HUES6 (cell line): ENCODE results near the gene EPS15.
"Not testable (repeated sequence)": the region's sequence is repeated elsewhere in the genome, so short reads cannot be mapped to it uniquely, and the experiment has no call there.

Experiments
- H3K27ac ChIP-seq: 2 replicates; pipeline ENCODE4 v1.7.0; 2013; ENCODE audit warnings: low read depth, mild to moderate bottlenecking, low read length, inconsistent platforms
- H3K27me3 ChIP-seq: 2 replicates; pipeline ENCODE4 v1.6.1; 2013; ENCODE audit warnings: low read length; ENCODE audit not compliant: control insufficient read depth, insufficient read depth
- H3K36me3 ChIP-seq: 2 replicates; pipeline ENCODE4 v1.6.1; 2013; ENCODE audit warnings: low read length; ENCODE audit not compliant: control insufficient read depth, insufficient read depth
- H3K4me1 ChIP-seq: 2 replicates; pipeline ENCODE4 v1.6.1; 2013; ENCODE audit warnings: low read length; ENCODE audit not compliant: control insufficient read depth, insufficient read depth
- H3K4me3 ChIP-seq: 2 replicates; pipeline ENCODE4 v1.5.1; 2013; ENCODE audit warnings: low read depth, low read length
- H3K9ac ChIP-seq: one replicate; pipeline ENCODE4 v1.6.1; 2013; ENCODE audit warnings: mild to moderate bottlenecking, low read length
- H3K9me3 ChIP-seq: 2 replicates; pipeline ENCODE4 v1.6.1; 2013; ENCODE audit warnings: low read depth, low read length; ENCODE audit not compliant: control insufficient read depth, insufficient read depth

EPS15 gene

DNA sequence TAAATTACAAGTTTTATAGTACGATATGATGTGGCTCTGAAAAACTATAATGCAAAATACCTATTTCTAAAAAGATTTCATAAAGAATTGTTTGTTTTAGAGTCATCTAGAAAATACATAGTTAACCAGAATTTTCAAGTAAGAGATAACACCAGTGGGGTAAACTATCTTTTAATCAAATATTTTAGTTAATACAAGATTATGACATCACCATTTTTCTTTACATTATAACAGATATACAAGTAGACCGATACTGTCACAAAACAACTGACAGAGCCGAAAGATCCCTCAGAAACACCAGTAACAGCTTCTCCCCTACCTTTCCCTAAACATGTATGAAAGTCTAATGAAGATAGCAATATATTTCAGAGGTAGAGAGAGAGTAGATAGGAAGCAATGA, 54.2 kb downstream of the EPS15 start:
- H3K4me3 ChIP-seq = no peak overlapping the region
- H3K9ac ChIP-seq = no peak overlapping the region
- peaks cover 14% of the 10 kb centered on the region for H3K36me3 ChIP-seq
- no peaks in the 10 kb centered on the region for H3K27me3 ChIP-seq
- no peaks in the 10 kb centered on the region for H3K9me3 ChIP-seq
- no peaks in the 10 kb centered on the region for H3K4me1 ChIP-seq
- H3K27ac ChIP-seq = no peak overlapping the region

DNA sequence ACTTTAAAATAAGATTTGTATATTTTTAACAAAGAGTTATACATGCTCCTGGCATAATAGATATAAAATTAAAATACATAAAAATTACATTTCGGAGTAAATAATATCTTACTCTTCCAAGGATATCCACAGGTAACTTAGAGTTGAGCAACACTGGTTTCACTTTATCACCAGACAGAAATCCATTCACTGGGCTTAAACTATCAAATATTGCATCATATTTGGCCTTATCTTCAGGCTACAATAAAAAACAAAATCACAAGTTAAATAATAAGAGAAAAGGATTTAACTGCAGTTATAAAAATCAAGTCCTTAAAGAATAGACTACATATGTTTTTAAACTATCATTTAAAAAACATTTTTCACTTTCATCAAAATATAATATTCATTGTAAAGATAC, 55.5 kb downstream of the EPS15 start:
- no peaks in the 10 kb centered on the region for H3K27me3 ChIP-seq
- H3K4me3 ChIP-seq = no peak overlapping the region
- no peak overlapping the region for H3K27ac ChIP-seq
- H3K36me3 ChIP-seq = peaks cover 13% of the 10 kb centered on the region
- no peaks in the 10 kb centered on the region for H3K9me3 ChIP-seq
- H3K9ac ChIP-seq = no peak overlapping the region
- no peaks in the 10 kb centered on the region for H3K4me1 ChIP-seq

DNA sequence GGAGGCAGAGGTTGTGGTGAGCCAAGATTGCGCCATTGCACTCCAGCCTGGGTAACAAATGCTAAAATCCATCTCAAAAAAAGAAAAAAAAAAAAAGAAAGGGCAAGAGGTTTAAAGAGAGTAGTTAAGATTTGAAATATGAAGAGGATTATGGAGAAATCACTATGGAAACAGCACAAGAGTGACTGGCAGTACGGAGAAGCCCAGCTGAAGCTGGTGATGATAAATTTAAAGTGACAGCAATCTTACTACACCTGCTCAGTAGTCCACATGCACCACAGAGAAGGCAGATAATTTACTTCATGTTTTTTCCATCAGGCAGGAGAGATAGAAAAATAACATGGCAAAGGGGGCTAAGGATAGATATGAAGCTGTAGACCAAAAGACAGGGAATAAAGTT, 56.8 kb downstream of the EPS15 start:
- H3K4me3 ChIP-seq, H3K4me1 ChIP-seq, H3K27me3 ChIP-seq, H3K27ac ChIP-seq, H3K9ac ChIP-seq, H3K9me3 ChIP-seq: not testable (repeated sequence)
- H3K36me3 ChIP-seq = peaks cover 11% of the 10 kb centered on the region

DNA sequence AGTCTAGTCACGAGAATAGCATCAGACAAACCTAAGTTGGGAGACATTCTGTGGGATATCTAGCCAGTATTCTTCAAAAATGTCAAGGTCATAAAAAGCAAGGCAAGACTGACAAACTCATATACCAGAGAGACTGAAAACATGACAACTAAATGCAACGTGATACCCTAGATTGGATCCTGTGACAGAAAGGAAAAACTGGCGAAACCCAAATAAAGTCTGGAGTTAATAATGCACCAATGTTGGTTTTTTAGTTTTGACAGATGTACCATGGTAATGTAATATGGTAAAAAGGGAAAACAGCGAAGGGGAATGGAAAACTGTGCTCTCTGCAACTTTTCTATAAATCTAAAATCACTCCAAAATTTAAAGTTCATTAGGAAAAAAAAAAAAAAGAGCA, 64.5 kb downstream of the EPS15 start:
- no peaks in the 10 kb centered on the region for H3K4me1 ChIP-seq
- peaks cover 5% of the 10 kb centered on the region for H3K36me3 ChIP-seq
- no peaks in the 10 kb centered on the region for H3K27me3 ChIP-seq
- no peak overlapping the region for H3K27ac ChIP-seq
- no peak overlapping the region for H3K4me3 ChIP-seq
- no peak overlapping the region for H3K9ac ChIP-seq
- no peaks in the 10 kb centered on the region for H3K9me3 ChIP-seq

DNA sequence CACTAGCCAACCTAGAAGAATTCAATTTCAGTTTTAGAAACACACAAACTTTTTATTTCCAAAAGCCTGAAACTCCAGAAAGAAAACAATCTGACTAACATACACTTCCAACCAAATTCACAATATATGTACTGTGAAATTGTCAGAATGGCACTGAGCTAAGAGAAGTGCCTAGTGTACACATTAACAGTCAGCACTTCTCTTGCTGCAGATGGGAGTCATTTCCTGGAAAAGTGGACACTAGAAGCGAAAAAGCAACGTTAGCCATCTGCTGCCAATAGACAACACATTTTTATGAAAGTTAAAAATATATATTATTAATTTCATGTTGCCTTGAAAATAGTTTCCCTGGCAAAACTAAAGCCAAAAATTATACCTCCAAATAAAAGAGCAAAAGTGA, 66.1 kb downstream of the EPS15 start:
- H3K27me3 ChIP-seq = no peaks in the 10 kb centered on the region
- no peaks in the 10 kb centered on the region for H3K4me1 ChIP-seq
- no peaks in the 10 kb centered on the region for H3K9me3 ChIP-seq
- H3K27ac ChIP-seq = no peak overlapping the region
- no peak overlapping the region for H3K9ac ChIP-seq
- no peak overlapping the region for H3K4me3 ChIP-seq
- peaks cover 2% of the 10 kb centered on the region; the same call in 1 of the 2 replicates for H3K36me3 ChIP-seq

DNA sequence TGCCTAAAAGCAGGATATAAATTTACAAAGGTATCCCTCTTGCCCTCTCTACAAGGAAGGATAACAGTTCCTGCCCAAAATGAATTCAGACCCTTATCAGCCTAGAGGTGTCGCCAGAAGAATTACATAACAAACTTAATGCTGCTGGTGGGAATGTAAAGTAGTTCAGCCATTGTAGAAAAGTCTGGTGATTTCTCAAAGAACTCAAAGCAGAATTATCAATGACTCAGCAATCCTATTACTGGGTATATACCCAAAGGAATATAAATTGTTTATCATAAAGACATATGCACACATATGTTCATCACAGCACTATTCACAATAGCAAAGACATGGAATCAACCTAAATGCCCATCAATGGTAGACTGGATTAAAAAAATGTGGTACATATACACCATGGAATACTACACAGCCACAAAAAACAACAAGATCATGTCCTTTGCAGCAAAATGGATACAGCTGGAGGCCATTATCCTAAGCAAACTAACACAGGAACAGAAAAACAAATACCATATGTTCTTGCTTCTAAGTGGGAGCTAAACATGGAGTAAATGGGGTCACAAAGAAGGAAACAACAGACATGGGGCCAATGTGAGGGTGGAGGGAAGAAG, 70.1 kb downstream of the EPS15 start:
- not testable (repeated sequence) for H3K9ac ChIP-seq, H3K9me3 ChIP-seq, H3K36me3 ChIP-seq, H3K27me3 ChIP-seq, H3K4me3 ChIP-seq, H3K27ac ChIP-seq, H3K4me1 ChIP-seq

DNA sequence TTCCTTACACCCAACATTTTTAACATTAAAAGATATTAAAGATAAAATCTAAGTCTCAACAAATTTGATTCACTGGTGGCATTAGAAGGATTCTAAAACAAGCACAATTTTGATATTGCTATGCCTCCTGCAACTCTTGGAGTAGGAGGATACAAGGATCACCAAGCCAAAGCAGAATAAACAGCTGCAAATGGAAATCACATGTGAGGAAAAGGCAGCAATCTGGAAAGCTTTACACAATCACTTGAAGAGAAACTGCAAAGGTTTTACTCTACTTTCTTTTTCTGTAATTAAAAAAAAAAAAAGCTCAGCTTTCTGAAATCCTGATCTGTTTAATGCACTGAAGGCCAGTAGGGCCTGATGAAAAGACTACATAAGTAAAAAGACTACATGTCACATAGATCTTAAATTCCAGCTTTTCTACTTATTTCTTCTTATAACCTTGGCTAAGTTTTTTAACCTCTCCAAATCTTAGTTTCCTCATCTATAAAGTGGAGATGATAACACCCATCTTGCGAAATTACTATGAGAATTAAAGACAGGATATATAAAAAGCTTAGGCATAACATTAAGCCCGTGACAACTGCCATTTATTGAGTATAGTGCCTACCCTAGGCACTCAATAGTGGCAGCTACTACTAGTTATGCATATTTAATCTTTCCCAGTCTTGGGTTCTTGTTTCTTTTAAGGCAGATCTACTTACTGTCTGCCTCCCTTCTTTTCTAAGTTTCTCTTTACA, 73.5 kb downstream of the EPS15 start:
- Histone ChIP-seq H3K36me3 (peaks cover 9% of the 10 kb centered on the region; the same call in 1 of the 2 replicates), H3K9ac (no peak overlapping the region), H3K4me1 (no peaks in the 10 kb centered on the region)

DNA sequence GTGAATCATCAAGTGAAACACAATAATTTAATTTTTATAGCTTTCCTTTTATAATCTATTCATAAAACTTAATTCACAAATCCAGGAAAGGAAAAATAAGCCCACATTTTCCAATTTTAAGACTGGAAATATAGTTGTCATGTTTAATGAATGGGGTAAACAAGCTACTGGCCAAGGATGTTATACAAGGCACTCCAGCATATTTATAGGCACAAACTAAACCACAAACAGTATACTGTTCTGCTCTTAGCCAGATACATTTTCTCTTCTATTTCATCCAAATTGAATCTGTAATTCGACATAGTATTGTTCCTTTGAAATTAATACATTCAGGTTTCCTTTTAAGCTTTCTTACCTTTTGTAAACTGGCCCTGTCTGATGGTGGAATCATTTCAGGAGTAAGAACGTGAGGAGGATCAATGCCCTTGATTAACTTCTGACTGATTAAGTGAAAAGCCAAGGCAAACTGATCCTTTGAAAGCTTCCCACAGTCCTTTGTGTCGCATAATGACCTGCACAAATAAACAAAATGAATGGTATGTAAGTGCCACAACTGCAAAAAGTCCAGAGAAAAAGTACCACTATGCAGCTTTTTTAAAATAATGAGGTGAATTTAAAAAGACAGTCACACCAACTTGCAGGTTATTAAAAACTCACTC, 74.4 kb downstream of the EPS15 start:
- H3K27me3 ChIP-seq = no peaks in the 10 kb centered on the region
- no peaks in the 10 kb centered on the region for H3K4me1 ChIP-seq
- H3K36me3 ChIP-seq = peaks cover 15% of the 10 kb centered on the region
- no peak overlapping the region for H3K9ac ChIP-seq
- no peak overlapping the region for H3K4me3 ChIP-seq
- no peaks in the 10 kb centered on the region for H3K9me3 ChIP-seq
- no peak overlapping the region for H3K27ac ChIP-seq

More for the DNA sequence above, 73.5 kb downstream of the EPS15 start:
- Histone ChIP-seq H3K4me3 (no peak overlapping the region), H3K27me3 (no peaks in the 10 kb centered on the region), H3K27ac (no peak overlapping the region), H3K9me3 (no peaks in the 10 kb centered on the region)

DNA sequence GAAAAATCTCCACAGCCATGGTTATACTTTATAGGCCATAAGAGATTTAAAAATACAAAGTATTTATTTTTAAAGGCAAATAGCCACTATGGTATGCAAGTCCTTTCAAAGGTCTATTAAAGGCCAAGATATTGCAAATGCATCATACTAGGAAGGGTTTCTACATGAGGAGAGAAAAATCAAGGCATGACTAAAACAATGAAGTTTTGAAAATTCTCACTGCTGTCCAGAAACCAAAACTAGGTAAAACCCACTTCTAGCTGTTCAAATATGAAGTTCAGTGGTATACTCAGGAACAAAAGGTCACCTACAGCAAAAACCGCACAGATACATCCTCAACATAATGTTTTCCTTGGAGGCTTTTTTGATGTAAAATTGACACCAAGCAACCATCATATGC, 75.0 kb downstream of the EPS15 start:
- Histone ChIP-seq H3K4me3 (no peak overlapping the region), H3K27ac (no peak overlapping the region), H3K27me3 (no peaks in the 10 kb centered on the region), H3K9me3 (no peaks in the 10 kb centered on the region), H3K36me3 (peaks cover 20% of the 10 kb centered on the region), H3K4me1 (no peaks in the 10 kb centered on the region), H3K9ac (no peak overlapping the region)

DNA sequence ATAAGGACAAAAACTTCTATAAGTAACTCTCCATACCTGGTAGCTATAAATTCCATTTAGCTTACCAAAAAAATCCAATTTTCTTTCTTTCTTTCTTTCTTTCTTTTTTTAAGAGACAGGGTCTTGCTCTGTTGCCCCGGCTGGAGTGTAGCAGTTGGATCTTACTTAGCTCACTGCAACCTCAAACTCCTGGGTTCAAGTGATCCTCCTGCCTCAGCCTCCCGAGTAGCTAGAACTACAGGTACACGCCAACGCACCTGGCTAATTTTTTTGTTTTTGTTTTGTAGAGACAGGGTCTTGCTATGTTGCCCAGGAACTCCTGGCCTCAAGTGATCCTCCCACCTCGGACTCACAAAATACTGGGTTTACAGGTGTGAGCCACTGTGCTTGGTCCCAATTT, 75.5 kb downstream of the EPS15 start:
- no peak overlapping the region for H3K9ac ChIP-seq
- no peaks in the 10 kb centered on the region for H3K27me3 ChIP-seq
- H3K36me3 ChIP-seq = peaks cover 26% of the 10 kb centered on the region
- H3K27ac ChIP-seq = no peak overlapping the region
- no peak overlapping the region for H3K4me3 ChIP-seq
- H3K4me1 ChIP-seq = no peaks in the 10 kb centered on the region
- no peaks in the 10 kb centered on the region for H3K9me3 ChIP-seq

DNA sequence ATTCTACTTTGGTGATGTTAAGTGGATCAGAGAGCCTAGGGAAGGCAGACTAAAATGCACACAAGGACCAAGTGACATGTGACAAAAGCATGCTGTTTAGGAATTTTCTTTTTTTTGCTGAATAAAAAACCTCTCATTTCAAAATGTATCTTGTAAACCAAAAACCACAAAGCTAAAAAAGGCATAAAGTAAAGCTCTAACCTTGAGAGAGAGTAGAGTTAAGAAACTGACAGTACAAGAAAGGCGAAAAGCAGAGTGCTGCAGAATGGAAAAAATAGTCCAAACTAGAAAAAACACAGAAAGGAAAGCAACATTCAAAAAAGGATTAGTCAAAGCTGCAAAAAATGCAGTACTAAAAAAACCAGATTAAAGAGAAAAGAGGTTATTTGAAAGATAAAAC, 76.5 kb downstream of the EPS15 start:
- Histone ChIP-seq H3K27ac (peak overlapping the region; percentile 21; the same call in 1 of the 2 replicates), H3K36me3 (peaks cover 23% of the 10 kb centered on the region), H3K9ac (no peak overlapping the region), H3K4me1 (no peaks in the 10 kb centered on the region), H3K27me3 (no peaks in the 10 kb centered on the region), H3K9me3 (no peaks in the 10 kb centered on the region), H3K4me3 (no peak overlapping the region)
